Measurements from ENCODE around the gene DIRAS1.
"Not testable (repeated sequence)": the region's sequence is repeated elsewhere in the genome, so short reads cannot be mapped to it uniquely, and the experiment has no call there.

Gene DIRAS1

GRCh38 chr19:2668175-2668763, 52.9 kb downstream of the DIRAS1 start:
- no peak for DNase-seq

- not testable (repeated sequence) for DNase-seq
Measured at GRCh38 chr19:2667349-2667748, 53.8 kb downstream of the DIRAS1 start.

- DNase-seq, result no peak
Measured at GRCh38 chr19:2666344-2666994, 54.7 kb downstream of the DIRAS1 start.

- DNase-seq, result no peak
Measured at GRCh38 chr19:2665103-2665502, 56.1 kb downstream of the DIRAS1 start.
